ENCODE data around the gene THPO.

Gene THPO

DNA sequence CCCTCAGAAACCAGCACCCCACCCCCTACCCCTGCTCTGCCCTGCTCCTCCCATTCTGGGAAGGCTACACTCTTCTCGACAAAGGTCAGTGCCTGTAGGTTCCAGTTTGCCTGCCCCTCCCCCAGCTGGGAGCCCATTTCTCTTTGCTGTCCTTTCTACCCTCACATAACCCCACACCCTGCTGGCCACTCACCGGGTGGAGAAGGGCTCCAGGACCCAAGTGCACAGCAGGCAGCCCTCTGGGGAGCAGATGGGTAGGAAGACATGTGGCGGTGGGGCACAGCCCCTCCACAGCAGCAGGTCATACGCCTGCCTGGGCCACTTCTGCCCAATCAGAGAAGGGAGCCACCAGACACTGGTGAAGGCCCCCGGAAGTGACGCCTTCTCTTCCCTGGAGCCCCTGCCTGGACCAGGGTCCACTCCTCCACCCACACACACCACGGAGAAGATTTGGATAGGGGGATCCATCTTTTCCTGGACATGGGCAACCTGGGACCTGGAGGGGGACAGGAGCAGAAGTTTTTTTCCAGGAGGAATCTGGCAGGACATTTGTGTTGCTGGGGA lies at the start of gene THPO:
Gene THPO, minus strand, starts transcription at position 326 of the 564 bp plus-strand sequence. CDS start 1,948 bp downstream, outside the sequence.
- no peak for DNase-seq (ENCODE audit: low read depth in 2 of 2)

DNA sequence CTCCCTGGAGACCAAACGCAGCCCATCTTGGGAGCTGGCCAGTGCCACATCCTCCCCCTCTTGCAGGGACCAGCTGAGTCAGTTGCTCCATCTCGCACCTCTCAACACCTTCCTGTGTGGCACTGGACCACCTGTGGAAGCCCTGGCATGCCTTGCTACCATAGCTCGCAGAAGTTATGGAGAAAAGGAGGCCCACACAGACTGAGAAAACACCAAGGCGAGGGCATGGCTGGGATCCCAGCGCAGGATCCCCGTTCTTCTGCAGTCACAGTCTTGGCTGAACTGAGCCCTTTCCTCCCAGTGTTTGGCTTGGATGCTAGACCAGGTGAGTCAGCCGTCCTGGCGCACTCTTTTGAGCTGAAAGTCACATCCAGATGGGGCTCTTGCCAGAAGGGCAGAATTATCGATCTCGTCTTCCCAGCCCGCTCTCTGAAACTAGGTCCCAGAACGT lies 48.7 kb upstream of the THPO start:
- DNase-seq (ENCODE audit: low read depth in 2 of 2) = no peak

DNA sequence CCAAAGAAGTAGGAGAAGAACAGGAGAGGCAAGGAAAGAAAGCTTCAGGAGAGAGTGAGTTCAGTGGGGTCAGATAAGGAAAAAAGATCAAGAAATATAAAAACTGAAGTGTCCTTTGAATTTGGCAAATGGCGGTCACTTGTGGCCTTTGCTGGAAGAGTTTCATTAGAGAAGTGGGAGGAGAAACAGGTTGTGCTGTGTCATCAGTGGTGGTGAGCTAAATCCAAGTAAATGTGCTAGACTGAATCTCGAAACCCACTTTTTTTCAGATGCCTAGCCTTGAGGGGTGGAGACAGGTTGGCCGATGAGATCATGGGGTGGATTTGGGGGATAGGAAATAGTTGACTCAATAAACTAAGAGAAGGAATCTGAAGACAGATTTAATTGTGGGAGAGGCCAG lies 45.6 kb upstream of the THPO start:
- no peak for DNase-seq (ENCODE audit: low read depth in 2 of 2)

DNA sequence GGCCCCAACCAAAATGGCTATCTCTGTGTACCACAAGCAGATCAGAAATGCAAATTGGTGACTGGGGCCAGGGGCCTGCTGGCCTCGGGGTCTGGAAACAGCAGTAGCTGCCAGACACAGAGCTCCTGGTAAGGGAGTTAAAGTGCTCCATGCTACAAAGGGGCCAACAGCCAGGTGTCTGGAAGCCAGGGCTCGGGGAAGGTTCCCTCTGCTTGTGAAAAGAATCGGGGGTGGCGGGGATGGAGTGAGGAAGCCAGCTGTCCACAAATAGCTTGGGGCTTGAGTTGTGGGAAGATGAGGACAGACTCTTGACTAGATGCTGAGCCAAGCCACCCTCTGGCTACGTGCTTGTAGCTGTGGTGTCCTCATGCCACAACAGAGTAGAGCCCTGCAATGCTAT lies 41.2 kb upstream of the THPO start:
- no peak for DNase-seq (ENCODE audit: low read depth in 2 of 2)

DNA sequence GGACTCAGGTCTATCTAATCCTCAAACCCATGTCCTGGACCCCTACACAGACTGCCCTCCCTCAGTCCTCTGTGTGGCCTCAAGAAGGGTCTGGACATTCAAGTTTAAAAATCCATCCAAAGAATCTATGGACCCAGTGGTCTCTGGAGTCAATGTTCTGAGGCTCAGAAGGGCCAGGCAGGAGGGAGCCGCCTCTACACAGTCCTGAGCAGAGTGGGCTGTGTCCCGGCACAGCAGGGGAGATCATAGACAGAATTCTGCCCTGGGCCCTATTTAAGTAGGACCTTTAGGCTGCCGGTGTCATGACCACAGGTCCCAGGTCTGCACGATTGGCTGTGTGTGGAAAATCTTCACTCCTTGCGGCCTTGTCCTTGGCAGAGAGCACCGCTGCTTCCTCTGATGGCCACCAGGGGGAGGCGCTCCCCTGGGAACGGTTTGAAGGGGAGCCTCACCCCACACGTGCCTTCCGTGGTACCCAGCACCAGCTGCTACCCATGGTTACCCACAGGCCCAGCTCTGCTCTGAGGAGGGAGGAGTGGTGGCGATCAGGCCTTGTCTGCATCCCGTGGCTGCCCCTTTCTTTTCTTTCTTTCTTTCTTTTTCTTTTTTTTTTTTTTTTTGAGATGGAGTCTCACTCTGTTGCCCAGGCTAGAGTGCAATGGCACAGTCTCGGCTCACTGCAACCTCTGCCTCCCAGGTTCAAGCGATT lies 39.8 kb upstream of the THPO start:
- peak; percentile 60 to 63 for DNase-seq (ENCODE audit: low read depth in 2 of 2)

DNA sequence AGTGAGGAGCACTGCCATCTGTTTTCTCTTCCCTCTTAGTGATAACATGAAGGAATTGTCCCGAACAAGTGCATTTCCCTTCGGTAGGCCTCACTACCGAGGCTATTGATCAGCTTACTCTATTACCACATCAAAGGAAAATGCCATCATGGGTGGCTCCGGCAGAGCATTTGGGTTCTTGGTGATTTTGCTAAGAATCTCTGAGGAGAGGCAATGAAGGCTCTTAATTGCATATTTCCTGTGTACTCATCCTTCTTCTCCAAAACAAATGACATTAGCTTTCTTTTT lies 37.1 kb upstream of the THPO start:
- no peak for DNase-seq (ENCODE audit: low read depth in 2 of 2)

DNA sequence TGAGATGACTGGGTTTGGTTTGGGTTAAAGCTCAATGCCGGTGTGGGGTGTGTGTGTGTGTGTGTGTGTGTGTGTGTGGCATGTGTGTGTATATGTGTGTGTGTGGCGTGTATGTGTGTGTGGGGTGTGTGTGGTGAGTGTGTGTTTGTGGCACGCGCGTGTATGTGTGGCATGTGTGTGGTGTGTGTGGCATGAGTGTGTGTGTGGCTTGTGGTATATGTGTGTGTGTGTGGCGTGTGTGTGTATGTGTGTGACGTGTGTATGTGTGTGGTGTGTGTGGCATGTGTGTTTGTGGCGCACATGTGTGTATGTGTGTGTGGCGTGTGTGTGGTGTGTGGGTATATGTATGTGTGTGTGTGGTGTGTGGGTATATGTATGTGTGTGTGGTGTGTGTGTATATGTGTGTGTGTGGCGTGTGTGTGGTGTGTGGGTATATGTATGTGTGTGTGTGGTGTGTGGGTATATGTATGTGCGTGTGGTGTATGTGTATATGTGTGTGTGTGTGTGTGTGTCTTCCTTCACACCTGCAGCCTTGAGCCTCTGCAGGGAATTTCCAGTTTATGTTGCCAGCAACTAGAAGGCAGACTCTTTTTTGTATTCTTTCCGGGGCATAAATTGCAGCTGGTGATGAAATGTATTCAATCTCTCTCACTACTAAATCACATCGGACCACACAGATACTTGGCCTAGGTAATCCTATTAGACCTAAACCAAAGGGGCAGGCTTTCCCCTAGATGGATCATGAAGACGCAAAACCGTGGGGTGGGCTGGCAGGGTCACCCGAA lies 36.6 kb upstream of the THPO start:
- DNase-seq (ENCODE audit: low read depth in 2 of 2) = no peak

DNA sequence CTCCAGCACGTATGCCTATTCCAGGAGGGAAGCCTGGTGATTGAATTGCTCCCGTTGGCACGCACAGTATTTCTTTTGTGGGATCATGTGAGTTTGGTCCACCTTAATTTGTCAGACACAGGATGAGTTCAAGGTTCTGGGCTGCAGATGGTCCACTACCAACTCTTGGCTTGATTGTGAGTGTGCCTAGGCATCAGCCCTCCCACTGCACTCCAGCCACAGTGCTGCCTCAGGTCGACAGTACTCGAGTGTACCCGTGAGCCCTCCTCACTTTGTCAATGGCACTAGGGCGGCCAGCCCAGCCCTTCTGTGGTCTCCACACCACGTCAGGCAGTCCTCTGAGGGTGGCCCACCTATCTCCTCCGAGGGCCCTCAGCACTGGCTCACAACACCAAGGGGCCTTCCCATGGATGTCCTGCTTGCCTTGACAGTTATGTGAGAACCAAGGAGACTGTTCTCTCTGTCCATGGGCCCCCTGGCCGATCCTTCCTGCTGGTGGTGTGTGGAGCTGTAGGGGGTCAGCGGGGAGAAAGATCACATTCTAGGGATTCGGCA lies 32.0 kb upstream of the THPO start:
- no peak for DNase-seq (ENCODE audit: low read depth in 2 of 2)

DNA sequence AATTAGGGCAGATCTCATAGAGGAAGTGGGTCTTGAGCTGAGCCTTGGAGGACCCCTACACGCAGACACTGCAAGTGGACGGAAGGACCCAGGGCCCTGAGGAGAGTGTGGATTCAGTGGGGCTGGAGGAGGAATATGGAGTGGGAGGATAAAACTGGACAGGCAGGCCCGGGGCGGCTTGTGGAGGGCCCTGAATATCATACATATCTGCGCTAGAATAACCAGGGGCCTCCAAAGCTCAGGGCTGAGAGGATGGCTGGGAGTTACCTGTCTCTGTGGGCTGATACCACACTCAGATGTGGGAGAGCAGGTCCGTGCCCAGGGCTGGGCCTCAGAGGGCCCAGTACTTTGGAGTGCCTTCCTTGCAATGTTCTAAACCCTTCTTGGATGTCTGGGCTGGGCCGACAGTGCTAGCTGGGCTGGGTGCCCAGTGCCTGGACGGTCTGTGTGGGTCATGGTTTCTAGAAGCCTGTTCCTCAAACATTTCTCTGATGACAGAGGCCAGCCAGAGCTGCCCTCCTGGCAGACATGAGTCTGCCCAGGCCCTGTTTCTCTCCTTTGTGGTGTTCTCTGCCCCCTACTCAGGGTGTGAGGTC lies 31.4 kb upstream of the THPO start:
- DNase-seq (ENCODE audit: low read depth in 2 of 2) = no peak

DNA sequence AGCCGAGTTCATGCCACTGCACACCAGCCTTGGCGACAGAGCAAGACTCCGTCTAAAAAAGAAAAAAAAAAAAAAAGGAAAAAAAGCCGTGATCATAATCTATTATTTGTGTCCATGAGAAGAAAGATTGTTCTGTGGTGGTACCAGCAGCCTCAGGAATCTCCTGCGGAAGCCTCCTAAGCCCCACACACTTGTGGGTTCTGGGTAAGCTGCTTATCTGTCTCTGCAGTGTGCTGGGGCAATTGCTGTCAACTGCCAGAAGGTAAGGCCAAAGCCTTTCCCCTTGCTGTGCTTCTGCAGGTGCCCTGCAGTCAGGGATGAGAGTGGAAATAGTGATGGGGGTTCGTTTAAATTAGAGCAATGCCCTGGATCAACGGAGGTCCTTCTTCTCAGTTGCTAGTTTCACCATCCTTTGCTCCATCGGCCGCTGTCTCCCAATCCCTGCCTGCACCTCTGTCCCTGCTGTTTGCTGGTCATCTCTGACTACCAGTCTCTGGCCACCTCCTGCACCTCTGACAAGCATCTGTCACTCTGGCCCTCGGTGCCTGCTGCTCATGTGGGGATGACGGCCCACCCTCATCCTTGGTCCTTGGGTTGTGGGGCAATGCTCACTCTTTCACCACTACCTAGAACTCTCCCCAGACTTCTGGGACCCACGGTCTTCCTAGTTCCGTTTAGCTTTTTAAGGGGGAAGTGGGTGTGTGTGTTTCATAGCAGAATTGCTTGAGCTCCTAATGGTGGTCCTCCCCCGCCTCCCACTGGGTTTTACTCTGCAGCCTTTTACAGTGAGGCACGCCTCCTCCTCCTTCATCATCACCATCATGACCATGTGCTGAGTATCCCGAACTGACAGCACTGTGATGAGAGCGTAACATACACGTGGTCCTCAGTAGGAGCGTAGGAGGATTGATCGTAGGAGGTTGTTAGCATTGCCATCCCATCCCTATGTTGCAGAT lies 27.3 kb upstream of the THPO start:
- no peak for DNase-seq (ENCODE audit: low read depth in 2 of 2)

DNA sequence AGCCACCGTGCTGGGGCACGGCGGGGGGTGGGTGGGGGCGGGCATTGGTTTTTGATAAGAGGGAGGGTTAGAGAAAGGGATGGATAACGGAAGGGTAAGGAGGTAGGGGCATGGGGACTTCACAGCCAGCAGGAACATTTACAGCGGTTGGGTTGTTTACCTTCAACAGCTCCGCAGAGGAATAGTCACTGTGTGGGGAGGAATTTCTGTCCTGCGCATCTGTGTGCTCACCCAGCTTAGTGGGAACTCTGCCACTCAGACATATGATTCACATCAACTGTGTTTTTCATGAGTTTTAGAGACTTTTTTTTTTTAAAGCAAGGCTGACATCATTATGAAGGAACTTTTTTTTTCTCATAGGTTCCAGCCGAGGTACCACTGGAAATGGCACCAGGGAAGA lies 21.4 kb upstream of the THPO start:
- DNase-seq (ENCODE audit: low read depth in 2 of 2) = no peak

DNA sequence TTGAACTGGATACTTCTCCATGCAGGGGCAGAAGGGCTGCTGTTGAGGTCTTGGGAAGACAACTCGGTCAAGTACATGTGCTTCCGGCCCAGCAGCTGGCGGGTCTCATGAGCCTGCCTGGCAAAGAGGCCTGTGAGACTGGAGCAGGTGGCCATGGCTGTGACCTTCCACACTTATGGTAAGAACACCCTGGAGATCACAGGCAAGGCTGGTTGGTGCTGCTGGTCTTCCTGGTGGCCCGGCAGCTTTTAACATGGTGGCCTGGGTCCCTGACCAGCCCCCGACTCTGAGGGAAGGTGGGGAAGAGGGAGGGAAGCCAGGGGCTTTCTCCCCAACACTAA lies 17.3 kb upstream of the THPO start:
- no peak for DNase-seq (ENCODE audit: low read depth in 2 of 2)

DNA sequence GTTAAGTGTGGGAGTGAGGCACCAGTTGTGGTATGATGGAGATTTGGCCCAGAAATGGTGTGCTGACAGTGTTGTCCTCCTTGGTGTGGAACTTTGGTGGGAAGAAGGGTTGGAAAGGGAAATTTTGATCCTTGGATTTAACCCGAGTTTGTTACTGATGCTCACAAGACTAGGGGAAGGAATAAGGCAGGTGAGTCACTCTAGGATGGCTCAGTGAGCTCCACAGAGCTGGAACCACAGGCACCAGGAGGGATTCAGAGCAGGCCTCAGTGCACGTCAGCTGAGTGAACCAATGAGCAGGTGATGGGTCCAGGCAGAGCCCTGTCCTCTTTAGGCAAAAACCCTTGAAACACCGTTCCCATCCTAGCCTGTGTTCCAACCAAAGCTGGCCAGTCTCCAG lies 13.3 kb upstream of the THPO start:
- no peak for DNase-seq (ENCODE audit: low read depth in 2 of 2)

DNA sequence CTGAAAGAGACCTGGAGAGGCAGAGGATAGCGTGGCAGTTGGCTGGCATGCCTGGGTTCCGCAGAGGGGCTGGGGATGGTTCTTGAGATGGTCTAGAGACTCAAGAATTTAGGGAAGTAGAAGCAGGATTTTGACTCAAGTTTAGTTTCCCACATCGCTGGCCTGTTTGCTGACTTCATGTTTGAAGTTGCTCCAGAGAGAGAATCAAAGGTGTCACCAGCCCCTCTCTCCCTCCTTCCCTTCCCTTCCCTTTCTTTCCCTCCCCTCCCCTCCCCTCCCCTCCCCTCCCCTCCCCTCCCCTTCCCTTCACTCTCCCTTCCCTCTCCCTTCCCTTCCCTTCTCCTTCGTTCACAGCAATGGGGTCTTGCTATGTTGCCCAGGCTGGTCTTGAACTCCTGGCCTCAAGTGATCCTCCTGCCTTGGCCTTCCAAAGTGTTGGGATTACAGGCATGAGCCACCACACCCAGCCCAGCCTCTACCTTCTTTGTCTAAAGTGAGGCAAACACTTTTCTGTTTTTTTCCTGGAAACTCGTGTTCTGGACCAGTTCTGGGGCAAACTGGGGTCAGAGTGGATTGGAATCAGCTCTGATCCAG lies 12.0 kb upstream of the THPO start:
- DNase-seq (ENCODE audit: low read depth in 2 of 2) = no peak

DNA sequence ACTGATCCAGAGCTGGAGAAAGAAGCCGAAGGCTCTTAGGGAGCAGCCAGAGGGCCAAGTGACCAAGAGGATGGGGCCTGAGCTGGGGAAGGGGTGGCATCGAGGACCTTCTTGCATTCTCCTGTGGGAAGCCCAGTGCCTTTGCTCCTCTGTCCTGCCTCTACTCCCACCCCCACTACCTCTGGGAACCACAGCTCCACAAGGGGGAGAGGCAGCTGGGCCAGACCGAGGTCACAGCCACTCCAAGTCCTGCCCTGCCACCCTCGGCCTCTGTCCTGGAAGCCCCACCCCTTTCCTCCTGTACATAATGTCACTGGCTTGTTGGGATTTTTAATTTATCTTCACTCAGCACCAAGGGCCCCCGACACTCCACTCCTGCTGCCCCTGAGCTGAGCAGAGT lies 11.4 kb upstream of the THPO start:
- no peak for DNase-seq (ENCODE audit: low read depth in 2 of 2)

DNA sequence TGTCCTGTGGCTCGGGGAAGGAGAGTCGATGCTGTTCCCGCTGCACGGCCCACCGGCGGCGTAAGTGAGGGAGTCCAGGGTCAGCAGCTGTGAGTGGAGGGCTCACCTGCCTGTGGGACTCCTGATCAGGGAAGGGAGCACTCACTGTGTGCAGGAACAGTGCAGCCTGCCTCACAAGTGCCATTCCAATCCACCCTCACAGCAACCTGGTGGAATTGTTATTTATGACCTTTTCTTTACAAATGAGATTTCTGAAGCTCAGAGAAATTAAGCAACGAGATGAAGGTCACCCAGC lies 10.9 kb upstream of the THPO start:
- no peak for DNase-seq (ENCODE audit: low read depth in 2 of 2)

DNA sequence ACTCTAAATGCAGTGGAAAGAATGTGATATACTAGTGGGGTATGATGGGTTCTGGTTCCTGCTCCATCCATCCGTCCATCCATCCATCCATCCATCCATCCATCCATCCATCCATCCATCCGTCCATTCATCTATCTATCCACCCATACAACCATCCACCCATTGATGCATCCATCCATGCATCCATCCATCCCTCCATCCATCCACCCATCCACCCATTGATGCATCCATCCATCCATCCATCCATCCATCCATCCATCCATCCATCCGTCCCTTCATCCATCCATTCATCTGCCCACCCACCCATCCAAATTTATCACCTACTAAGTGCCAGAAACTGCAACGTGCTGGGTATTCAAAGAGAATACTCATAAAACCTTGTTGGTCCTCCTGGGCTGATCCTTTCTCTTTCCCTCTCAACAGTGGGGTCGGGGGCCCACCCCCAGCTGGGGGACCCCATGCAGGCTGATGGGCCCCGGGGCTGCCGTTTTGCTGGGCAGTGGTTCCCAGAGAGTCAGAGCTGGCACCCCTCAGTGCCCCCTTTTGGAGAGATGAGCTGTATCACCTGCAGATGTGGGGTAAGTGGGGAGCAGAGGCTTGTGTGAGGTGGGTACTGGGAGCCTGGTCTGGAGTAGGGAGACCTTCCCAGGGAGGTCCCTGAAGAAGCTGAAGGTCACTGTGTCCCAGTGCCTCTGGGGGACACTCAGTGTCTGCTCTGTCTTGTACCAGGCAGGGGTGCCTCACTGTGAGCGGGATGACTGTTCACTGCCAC lies 10.3 kb upstream of the THPO start:
- no peak for DNase-seq (ENCODE audit: low read depth in 2 of 2)

DNA sequence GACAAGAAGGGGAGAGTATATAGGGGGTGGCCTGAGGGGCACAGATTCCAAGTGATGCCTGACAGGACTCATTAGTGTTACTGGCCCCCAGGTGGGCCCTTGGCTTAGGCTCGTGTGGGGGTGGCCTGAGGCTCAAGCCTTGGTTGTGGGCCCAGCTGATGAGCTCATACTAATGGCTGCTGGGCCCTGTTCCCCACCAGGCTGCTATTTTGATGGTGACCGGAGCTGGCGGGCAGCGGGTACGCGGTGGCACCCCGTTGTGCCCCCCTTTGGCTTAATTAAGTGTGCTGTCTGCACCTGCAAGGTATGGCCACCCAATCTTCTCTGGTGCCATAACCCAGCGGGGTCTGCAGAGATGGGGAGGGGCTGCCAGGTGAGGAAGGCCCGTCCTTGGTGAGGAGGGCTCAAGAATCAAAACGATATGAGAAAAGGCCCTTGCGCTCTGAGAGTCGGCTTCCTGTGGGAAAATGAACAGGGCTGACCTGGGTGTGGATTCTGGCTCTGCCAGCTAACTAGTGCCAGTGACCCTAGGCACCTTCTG lies 9.2 kb upstream of the THPO start:
- DNase-seq (ENCODE audit: low read depth in 2 of 2) = no peak

DNA sequence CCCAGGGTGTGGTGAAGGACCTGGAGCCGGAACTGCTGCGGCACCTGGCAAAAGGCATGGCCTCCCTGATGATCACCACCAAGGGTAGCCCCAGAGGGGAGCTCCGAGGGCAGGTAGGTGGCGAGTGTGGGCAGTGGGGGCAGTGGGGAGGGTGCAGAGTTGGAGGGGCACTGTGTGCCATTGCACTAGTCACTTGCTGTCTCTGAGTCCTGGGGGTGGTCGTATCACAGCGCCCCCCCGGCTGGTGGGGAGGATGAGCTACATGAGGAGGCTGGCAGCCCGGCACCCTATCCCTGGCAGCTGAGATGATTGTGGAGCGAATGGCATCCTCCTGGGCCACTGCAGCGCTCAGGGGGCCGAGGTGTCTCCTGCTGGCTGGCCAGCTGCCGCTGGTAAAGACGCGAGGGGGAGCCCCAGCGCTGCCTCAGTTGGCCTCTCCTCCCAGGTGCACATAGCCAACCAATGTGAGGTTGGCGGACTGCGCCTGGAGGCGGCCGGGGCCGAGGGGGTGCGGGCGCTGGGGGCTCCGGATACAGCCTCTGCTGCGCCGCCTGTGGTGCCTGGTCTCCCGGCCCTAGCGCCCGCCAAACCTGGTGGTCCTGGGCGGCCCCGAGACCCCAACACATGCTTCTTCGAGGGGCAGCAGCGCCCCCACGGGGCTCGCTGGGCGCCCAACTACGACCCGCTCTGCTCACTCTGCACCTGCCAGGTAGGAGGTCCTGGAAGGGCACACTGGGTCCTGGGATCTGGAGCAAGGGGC lies 8.2 kb upstream of the THPO start:
- no peak for DNase-seq (ENCODE audit: low read depth in 2 of 2)

All from stimulated activated CD4-positive, alpha-beta T cell treated with anti-CD3 and anti-CD28 coated beads, Interleukin-4, amount 100 ng/mL, for 48 hours (primary cell).